ENCODE measurements around the gene IFNW1.

Gene IFNW1

DNA sequence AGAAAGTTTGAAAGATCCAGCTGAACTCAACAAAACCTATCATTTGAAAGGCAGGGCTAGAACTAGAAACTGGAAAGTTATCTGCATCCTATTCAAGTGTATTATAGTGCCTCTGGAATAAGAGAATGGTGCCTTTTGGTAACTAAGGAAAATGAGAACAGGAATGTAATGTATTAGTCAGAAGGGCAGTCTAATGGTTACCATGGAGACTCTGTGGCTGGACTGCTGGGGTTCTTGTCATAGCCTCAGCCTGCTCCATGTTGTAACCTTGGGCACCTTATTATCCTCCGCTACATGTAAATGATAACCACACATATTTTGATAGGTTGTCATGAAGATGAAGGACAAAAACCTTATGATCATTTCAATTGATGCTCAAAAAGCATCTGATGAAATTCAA, 39.3 kb downstream of the IFNW1 start:
- TF ChIP-seq, protein P1, sequence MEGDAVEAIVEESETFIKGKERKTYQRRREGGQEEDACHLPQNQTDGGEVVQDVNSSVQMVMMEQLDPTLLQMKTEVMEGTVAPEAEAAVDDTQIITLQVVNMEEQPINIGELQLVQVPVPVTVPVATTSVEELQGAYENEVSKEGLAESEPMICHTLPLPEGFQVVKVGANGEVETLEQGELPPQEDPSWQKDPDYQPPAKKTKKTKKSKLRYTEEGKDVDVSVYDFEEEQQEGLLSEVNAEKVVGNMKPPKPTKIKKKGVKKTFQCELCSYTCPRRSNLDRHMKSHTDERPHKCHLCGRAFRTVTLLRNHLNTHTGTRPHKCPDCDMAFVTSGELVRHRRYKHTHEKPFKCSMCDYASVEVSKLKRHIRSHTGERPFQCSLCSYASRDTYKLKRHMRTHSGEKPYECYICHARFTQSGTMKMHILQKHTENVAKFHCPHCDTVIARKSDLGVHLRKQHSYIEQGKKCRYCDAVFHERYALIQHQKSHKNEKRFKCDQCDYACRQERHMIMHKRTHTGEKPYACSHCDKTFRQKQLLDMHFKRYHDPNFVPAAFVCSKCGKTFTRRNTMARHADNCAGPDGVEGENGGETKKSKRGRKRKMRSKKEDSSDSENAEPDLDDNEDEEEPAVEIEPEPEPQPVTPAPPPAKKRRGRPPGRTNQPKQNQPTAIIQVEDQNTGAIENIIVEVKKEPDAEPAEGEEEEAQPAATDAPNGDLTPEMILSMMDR (conservative IDR thresholded peaks at IDR 0.05; ENCODE audit: low read depth, low read length) = no peak
- H3K4me3 ChIP-seq (ENCODE audit: low read depth, low read length) = no peak overlapping the region
- DNase-seq (ENCODE audit: low read depth) = peak; percentile 21

- TF ChIP-seq, protein P1 (conservative IDR thresholded peaks at IDR 0.05; ENCODE audit: low read depth, low read length) = no peak
- H3K4me3 ChIP-seq (ENCODE audit: low read depth, low read length) = no peak overlapping the region
- DNase-seq (ENCODE audit: low read depth) = no peak
Measured at GRCh38 chr9:21097817-21098216, 43.8 kb downstream of the IFNW1 start.

DNA sequence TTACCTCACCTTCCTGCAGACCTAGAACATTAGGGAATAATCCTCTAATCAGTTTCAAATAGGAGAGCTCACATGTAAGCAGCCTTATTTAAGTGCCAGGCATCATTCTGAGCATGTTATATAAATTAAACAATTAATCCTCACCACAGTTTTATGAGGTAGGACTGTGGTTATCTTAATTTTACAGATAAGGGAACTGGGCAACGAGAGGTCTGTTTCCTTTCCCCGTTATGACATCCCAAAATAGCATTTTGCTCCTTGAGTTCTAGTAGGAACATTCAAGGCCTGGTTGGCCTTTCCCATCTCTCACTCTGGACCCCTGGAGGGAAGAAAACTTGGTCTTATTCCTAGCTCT, 44.8 kb downstream of the IFNW1 start:
- H3K4me3 ChIP-seq (ENCODE audit: low read depth, low read length) = no peak overlapping the region
- DNase-seq (ENCODE audit: low read depth) = no peak
- TF ChIP-seq, protein P1 (conservative IDR thresholded peaks at IDR 0.05; ENCODE audit: low read depth, low read length) = no peak

DNA sequence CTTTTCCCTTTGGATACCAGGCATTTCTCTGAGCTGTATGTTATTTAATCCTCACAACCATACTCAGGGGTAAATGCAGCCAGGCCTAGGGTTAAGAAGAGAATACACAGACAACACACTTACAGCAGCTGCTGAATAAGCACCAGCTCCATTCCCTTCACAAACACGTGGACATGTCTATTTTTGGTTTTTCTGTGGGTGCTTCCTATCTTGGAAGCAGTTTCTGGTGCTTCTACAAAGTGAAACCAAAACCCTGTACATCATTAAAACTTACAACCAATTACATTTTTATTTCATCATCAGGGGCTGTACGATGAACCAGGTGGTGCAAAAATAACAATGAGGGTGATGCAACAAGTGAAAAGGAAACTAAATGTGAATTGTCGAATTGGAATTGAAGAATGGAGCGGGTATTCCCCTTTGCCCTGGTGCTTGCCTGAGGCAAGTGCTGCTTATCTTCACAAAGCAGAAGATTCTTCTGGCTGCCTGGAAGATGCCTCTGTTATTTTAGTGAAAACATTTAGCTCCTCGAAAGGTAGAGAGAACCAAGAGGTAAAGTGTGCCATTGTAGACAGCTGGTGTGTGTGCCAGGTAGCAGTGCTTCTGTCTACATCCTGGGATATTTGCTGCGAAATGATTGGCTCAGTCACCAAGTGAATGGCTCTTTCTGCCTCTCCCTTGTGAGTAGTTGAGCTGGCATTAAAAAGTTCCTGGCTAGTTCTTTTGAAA, 45.3 kb downstream of the IFNW1 start:
- TF ChIP-seq, protein P1 (conservative IDR thresholded peaks at IDR 0.05; ENCODE audit: low read depth, low read length) = peak; percentile 6
- H3K4me3 ChIP-seq (ENCODE audit: low read depth, low read length) = peak overlapping the region; percentile 26
- peak; percentile 82 for DNase-seq (ENCODE audit: low read depth)

- DNase-seq (ENCODE audit: low read depth) = no peak
- TF ChIP-seq, protein P1 (conservative IDR thresholded peaks at IDR 0.05; ENCODE audit: low read depth, low read length) = no peak
- no peak overlapping the region for H3K4me3 ChIP-seq (ENCODE audit: low read depth, low read length)
Measured at GRCh38 chr9:21095561-21095960, 46.1 kb downstream of the IFNW1 start.
